SHP77 (cell line): ENCODE data around the gene OR1F1.
A peak's percentile ranks its signal among the peaks of the same experiment; 100 is the strongest.
"Not testable (repeated sequence)": the region's sequence is repeated elsewhere in the genome, so short reads cannot be mapped to it uniquely, and the experiment has no call there.

ENCODE experiments used
- DNase-seq, 2 experiments: peaks; one replicate each; lab custom pipeline; 2025; lab: John Stamatoyannopoulos, UW

Gene OR1F1

GRCh38 chr16:3173892-3174617, 13.9 kb upstream of the OR1F1 start:
- DNase-seq = peak; percentile 70

- DNase-seq = no peak
Observed at GRCh38 chr16:3174618-3175148, 13.3 kb upstream of the OR1F1 start.

- DNase-seq = peak in 1 of 2 experiments; percentile 11
Observed at GRCh38 chr16:3175157-3176093, 12.6 kb upstream of the OR1F1 start.

GRCh38 chr16:3179651-3180050, 8.4 kb upstream of the OR1F1 start:
- DNase-seq = no peak

- no peak for DNase-seq
Observed at GRCh38 chr16:3180445-3180878, 7.5 kb upstream of the OR1F1 start.

- DNase-seq = not testable (repeated sequence)
Observed at GRCh38 chr16:3182293-3182607, 5.8 kb upstream of the OR1F1 start.

GRCh38 chr16:3182608-3183444, 5.2 kb upstream of the OR1F1 start:
- peak; percentile 12 to 23 for DNase-seq

- no peak for DNase-seq
Observed at GRCh38 chr16:3183445-3184139, 4.4 kb upstream of the OR1F1 start.

- DNase-seq = no peak
Observed at GRCh38 chr16:3186946-3187690, 886 bp upstream of the OR1F1 start.

GRCh38 chr16:3188675-3188924, 596 bp downstream of the OR1F1 start:
- no peak for DNase-seq

GRCh38 chr16:3188925-3189825, 1.2 kb downstream of the OR1F1 start:
- DNase-seq = peak; percentile 51 to 52

- DNase-seq = no peak
Observed at GRCh38 chr16:3189869-3190268, 1.9 kb downstream of the OR1F1 start.

- no peak for DNase-seq
Observed at GRCh38 chr16:3190949-3191353, 2.9 kb downstream of the OR1F1 start.

GRCh38 chr16:3192476-3193019, 4.5 kb downstream of the OR1F1 start:
- no peak for DNase-seq

GRCh38 chr16:3193221-3194212, 5.5 kb downstream of the OR1F1 start:
- DNase-seq = no peak

- DNase-seq = no peak
Observed at GRCh38 chr16:3194792-3195191, 6.8 kb downstream of the OR1F1 start.

- DNase-seq = no peak
Observed at GRCh38 chr16:3195975-3196374, 8.0 kb downstream of the OR1F1 start.

- DNase-seq = not testable (repeated sequence)
Observed at GRCh38 chr16:3197694-3198333, 9.8 kb downstream of the OR1F1 start.
